Kidney capillary endothelial cell (primary cell): ENCODE results near the gene MRPS23.

Experiments
- DNase-seq: peaks from one replicate; pipeline ENCODE4 v3.0.0-alpha.2; 2018; ENCODE audit warnings: low spot score

The MRPS23 gene

DNA sequence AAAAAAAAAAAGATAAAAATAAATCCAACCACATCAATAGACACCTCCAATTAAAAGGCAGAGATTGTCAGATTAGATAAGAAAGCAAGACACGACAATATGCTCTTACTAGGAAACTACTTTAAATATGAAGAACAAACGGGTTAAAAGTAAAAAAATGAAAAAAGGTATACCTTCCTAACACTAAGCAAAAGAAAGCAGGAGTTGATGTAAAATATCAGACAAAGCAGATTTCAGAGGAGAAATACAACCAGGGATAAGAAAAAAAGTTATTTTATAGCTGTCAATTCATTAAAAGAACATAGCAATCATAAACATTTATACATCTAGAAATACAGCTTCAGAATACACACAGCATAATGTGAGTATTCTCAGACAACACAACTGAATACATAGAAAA, 55.0 kb downstream of the MRPS23 start:
- no peak for DNase-seq

DNA sequence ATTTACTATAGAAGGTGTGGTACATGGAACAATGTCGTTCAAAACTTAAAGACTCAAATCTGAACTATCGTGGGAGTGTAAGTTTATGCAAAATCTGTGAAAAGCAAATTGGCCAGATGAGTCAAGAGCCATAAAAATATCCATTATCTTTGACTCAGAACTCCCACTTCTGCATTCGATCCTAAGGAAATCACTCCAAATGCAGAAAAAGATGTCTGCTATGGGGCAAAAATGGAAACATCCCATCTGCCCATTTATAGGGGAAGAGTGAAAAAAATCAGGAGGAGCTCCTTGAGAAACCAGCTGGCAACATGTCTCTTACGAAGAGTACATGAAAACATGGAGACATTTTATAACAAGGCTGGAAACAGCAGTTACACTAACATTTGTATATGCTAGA, 61.1 kb downstream of the MRPS23 start:
- DNase-seq: no peak

DNA sequence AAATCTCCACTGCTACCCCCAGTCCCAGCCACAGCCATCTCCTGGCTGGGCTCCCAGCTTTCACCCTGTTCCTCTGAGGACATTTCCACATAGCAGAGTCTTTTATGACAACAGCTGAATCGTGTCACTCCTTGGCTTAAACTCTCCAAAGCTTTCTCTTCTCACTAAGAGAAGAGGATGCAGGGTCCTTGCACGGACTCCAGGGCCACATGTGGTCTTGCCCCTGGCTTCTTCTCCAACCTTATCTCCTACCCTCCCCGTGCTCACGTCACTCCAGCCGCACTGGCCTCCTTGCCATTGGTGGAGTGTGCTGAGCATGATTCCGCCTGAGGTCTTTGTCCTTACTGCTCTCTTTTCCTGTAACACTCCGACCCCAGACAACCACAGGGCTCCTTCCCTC, 64.8 kb downstream of the MRPS23 start:
- DNase-seq: no peak
